HUES48 (cell line): Measurements from ENCODE around the gene RNF180.
"Not testable (repeated sequence)": the region's sequence is repeated elsewhere in the genome, so short reads cannot be mapped to it uniquely, and the experiment has no call there.

Source experiments
- H3K27ac ChIP-seq: one replicate; pipeline ENCODE4 v1.7.0; 2013; ENCODE audit warnings: low read depth, low read length, inconsistent platforms
- H3K27me3 ChIP-seq: 2 replicates; pipeline ENCODE4 v1.6.1; 2013; ENCODE audit warnings: mild to moderate bottlenecking, low read length; ENCODE audit not compliant: control insufficient read depth, insufficient read depth
- H3K36me3 ChIP-seq: 2 replicates; pipeline ENCODE4 v1.6.1; 2013; ENCODE audit warnings: low read length; ENCODE audit not compliant: control insufficient read depth, insufficient read depth
- H3K4me1 ChIP-seq: 2 replicates; pipeline ENCODE4 v1.6.1; 2013; ENCODE audit warnings: mild to moderate bottlenecking, low read length; ENCODE audit not compliant: control insufficient read depth, insufficient read depth
- H3K4me3 ChIP-seq: 2 replicates; pipeline ENCODE4 v1.5.1; 2013; ENCODE audit warnings: mild to moderate bottlenecking, low read depth, low read length
- H3K9ac ChIP-seq: 2 replicates; pipeline ENCODE4 v1.6.1; 2013; ENCODE audit warnings: mild to moderate bottlenecking, low read depth, low read length, moderate library complexity
- H3K9me3 ChIP-seq: 2 replicates; pipeline ENCODE4 v1.6.1; 2013; ENCODE audit warnings: low read length; ENCODE audit not compliant: control insufficient read depth, insufficient read depth

Gene RNF180

DNA sequence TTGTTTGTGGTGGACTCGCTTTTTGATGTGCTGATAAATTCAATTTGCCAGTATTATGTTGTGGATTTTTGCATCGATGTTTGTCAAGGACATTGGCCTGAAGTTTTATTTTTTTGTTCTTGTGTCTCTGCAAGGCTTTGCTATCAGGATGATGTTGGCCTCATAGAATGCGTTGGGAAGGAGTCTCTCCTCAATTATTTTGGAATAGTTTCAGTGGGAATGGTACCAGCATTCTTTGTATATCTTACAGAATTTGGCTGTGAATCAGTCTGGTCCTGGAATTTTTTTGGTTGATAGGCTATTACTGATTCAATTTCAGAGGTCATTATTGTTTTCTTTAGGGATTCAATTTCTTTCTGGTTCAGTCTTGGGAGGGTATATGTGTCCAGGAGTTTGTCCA, 198.8 kb downstream of the RNF180 start:
- Histone ChIP-seq H3K27me3 (no peaks in the 10 kb centered on the region), H3K4me3 (no peak overlapping the region), H3K9ac (no peak overlapping the region), H3K9me3 (peaks cover 12% of the 10 kb centered on the region; the same call in 1 of the 2 replicates), H3K4me1 (no peaks in the 10 kb centered on the region), H3K27ac (no peak overlapping the region), H3K36me3 (no peaks in the 10 kb centered on the region)

DNA sequence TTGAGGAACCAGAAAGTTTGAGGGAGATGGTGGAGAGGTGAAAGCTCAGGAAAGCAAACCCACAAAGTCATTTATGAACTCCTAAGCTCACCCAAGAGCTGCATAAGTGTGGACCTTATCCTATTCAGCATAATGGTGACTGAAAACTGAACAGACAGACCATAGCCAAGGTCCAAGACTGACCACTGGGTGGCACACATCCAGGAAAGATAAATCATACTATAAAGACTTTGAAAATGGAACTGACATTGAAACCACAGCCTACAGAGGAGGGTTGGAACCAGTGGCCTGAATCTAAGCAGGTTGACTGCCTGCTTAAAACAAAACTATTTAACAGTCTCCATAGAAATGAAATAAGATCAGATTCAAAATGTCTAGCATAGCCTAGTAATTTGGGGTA, 219.1 kb downstream of the RNF180 start:
- no peaks in the 10 kb centered on the region for H3K9me3 ChIP-seq
- H3K27ac ChIP-seq = no peak overlapping the region
- H3K4me1 ChIP-seq = no peaks in the 10 kb centered on the region
- no peaks in the 10 kb centered on the region for H3K27me3 ChIP-seq
- H3K36me3 ChIP-seq = no peaks in the 10 kb centered on the region
- H3K9ac ChIP-seq = no peak overlapping the region
- no peak overlapping the region for H3K4me3 ChIP-seq

DNA sequence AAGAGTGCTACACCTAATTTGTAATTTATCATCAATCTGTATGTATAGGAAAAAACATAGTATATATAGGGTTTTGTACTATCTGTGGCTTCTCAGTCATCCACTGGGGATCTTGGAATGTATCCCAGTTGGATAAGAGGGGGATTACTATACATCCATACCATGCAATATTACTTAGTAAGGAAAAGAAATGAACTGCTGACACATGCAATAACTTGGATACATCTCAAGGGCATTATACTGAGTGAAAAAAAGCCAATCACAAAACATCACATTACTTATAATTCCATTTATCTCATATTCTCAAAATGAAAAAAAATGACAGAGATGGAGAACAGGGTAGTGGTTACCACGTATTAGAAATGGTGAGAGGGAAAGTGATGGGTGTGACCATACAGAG, 231.9 kb downstream of the RNF180 start:
- no peaks in the 10 kb centered on the region for H3K36me3 ChIP-seq
- no peak overlapping the region for H3K9ac ChIP-seq
- H3K4me1 ChIP-seq = no peaks in the 10 kb centered on the region
- H3K4me3 ChIP-seq = no peak overlapping the region
- no peaks in the 10 kb centered on the region for H3K27me3 ChIP-seq
- H3K9me3 ChIP-seq = peaks cover 6% of the 10 kb centered on the region; the same call in 1 of the 2 replicates
- no peak overlapping the region for H3K27ac ChIP-seq

DNA sequence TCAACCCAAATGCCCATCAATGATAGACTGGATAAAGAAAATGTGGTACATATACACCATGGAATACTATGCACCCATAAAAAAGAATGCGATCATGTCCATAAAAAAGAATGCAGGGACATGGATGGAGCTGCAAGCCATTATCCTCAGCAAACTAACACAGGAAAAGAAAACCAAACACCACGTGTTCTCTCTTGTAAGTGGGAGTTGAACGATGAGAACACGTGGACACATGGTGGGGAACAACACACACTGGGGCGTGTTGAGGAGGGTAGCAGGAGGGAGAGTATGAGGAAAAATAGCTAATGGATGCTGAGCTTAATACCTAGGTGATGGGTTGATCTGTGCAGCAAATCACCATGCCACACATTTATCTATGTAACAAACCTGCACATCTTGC, 233.1 kb downstream of the RNF180 start:
- not testable (repeated sequence) for H3K4me1 ChIP-seq, H3K9me3 ChIP-seq, H3K36me3 ChIP-seq, H3K9ac ChIP-seq, H3K4me3 ChIP-seq, H3K27me3 ChIP-seq, H3K27ac ChIP-seq

DNA sequence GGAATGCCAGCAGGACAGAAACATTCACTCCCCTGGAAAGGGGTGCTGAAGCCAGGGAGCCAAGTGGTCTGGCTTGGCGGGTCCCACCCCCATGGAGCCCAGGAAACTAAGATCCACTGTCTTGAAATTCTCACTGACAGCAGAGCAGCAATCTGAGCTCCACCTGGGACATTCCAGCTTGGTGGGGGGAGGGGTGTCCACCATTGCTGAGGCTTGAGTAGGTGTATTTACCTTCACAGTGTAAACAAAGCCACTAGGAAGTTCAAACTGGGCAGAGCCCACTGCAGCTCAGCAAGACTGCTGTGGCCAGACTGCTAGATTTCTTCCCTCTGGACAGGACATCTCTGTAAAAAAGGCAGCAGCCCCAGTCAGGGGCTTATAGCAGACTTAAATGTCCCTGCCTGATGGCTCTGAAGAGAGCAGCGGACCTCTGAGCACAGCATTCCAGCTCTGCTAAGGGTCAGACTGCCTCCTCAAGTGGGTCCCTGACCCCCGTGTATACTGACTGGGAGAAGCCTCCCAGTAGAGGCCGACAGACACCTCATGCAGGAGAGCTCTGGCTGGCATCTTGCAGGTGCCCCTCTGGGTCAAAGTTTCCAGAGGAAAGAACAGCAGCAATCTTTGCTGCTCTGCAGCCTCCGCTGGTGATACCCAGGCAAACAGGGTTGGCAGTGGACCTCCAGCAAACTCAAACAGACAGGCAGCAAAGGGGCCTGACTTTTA, 241.6 kb downstream of the RNF180 start:
- H3K9me3 ChIP-seq, H3K4me1 ChIP-seq: not testable (repeated sequence)
- H3K27ac ChIP-seq = peak overlapping the region; percentile 10

DNA sequence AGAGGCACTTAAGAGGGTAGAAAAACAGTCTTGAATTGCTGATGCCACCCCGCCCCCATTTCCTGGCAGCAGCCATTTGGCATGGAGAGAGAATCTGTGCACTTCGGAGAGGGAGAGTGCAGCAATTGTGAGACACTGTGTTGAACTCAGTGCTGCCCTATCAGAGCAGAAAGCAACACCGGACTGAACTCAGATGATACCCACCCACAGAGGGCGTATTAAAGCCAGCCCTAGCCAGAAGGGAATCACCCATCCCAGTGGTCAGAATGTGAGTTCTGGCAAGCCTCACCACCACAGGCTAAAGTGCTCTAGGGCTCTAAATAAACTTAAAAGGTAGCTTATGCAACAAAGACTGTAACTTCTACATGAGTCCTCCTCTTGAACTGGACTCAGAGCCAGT, 251.7 kb downstream of the RNF180 start:
- Histone ChIP-seq H3K9me3 (no peaks in the 10 kb centered on the region), H3K4me3 (no peak overlapping the region), H3K27ac (no peak overlapping the region), H3K9ac (no peak overlapping the region), H3K4me1 (peaks cover 11% of the 10 kb centered on the region; the same call in 1 of the 2 replicates), H3K27me3 (no peaks in the 10 kb centered on the region), H3K36me3 (no peaks in the 10 kb centered on the region)

More for the DNA sequence above, 241.6 kb downstream of the RNF180 start:
- not testable (repeated sequence) for H3K4me3 ChIP-seq, H3K36me3 ChIP-seq, H3K27me3 ChIP-seq, H3K9ac ChIP-seq

DNA sequence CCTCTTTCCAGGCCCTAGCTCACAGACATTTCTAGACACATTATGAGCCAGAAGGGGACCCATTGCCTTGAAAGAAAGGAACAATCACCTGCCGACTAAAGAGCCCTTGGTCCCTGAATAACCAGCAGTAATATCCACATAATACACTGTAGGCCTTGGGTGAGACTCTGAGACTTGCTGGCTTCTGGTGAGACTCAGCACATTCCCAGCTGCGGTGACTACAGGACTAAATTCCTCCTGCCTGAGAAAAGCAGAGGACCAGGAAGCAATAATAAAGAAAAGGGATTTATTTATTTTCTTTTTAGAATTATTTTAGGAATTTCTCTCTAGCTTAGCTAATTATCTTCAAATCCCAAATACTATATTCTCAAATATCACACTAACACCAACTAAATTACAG, 252.4 kb downstream of the RNF180 start:
- no peaks in the 10 kb centered on the region for H3K36me3 ChIP-seq
- no peaks in the 10 kb centered on the region for H3K9me3 ChIP-seq
- H3K27ac ChIP-seq = no peak overlapping the region
- no peaks in the 10 kb centered on the region for H3K27me3 ChIP-seq
- H3K4me3 ChIP-seq = no peak overlapping the region
- H3K4me1 ChIP-seq = peaks cover 11% of the 10 kb centered on the region; the same call in 1 of the 2 replicates
- H3K9ac ChIP-seq = no peak overlapping the region
